Gastroesophageal sphincter (tissue), 4 donors: ENCODE data around the gene LIF. TPM values are rescaled to one million over a fixed set of nuclear protein-coding genes. Genes with fewer than 3 reads are reported as not detected.

Source experiments
- ATAC-seq: fragments of 150-250 bp; one replicate; pipeline ENCODE4 v1.9.1; 2016; ENCODE audit warnings: mild to moderate bottlenecking, moderate library complexity
- H3K27ac ChIP-seq, 4 donors: fragments of 200-600 bp; sonication (generic) in 3 of 4; 1 replicate in 3 of 4; 2 replicates in 1 of 4; pipeline ENCODE4 v1.5.1; 2016 to 2019
- H3K27me3 ChIP-seq: fragments of 200-600 bp; sonication (generic); one replicate; pipeline ENCODE4 v1.5.1; 2019
- H3K36me3 ChIP-seq, 2 donors: fragments of 200-600 bp; sonication (generic); one replicate each; pipeline ENCODE4 v1.5.1; 2019; ENCODE audit warnings: control low read depth in 1 of 2
- H3K4me1 ChIP-seq, 3 donors: fragments of 200-600 bp; sonication (generic); 1 replicate in 2 of 3; 2 replicates in 1 of 3; pipeline ENCODE4 v1.5.1; 2016 to 2019; ENCODE audit warnings: control low read depth in 2 of 3
- H3K4me3 ChIP-seq, 2 donors: fragments of 200-600 bp; sonication (generic); one replicate each; pipeline ENCODE4 v1.5.1; 2019; ENCODE audit warnings: mild to moderate bottlenecking in 1 of 2, moderate library complexity in 1 of 2
- H3K9me3 ChIP-seq, 3 donors: fragments of 200-600 bp; sonication (generic); one replicate each; pipeline ENCODE4 v1.5.1; 2017 to 2019; ENCODE audit warnings: control low read depth in 2 of 3
- EP300 ChIP-seq: sonication (generic); formaldehyde crosslinking; IDR thresholded peaks from one replicate; pipeline ENCODE4 v1.6.1; 2017; ENCODE audit warnings: antibody characterized with exemption, mild to moderate bottlenecking
- POLR2A ChIP-seq, 2 donors: fragments of 450-650 bp; IDR thresholded peaks; one replicate each; pipeline ENCODE4 v1.6.1; 2017; ENCODE audit warnings: antibody characterized with exemption in 2 of 2, mild to moderate bottlenecking in 2 of 2, moderate library complexity in 1 of 2
- POLR2AphosphoS5 ChIP-seq: sonication (generic); formaldehyde crosslinking; IDR thresholded peaks from one replicate; pipeline ENCODE4 v1.6.1; 2017; ENCODE audit warnings: antibody characterized with exemption
- WGBS, 2 donors: methylation state at CpG; one replicate each; pipeline ENCODE4 v1.1.5; 2018; ENCODE audit warnings: low coverage in 1 of 2; 5-methylcytosine and 5-hydroxymethylcytosine counted together
- total RNA-seq, 4 donors: library from RNA; depleted of rRNA; stranded (reverse); fragments of >200 nt; gene quantifications; one replicate each; pipeline ENCODE4 v1.1.0, GENCODE V29; 2016
- TF ChIP-seq, protein P1 (sequence below), 4 experiments: fragments of 200-600 bp in 2 of 4; fragments of 450-650 bp in 2 of 4; sonication (generic) in 1 of 4; IDR thresholded peaks; one replicate each; pipeline ENCODE4 v1.5.1; 2017 to 2019; ENCODE audit warnings: antibody characterized with exemption in 4 of 4, mild to moderate bottlenecking in 2 of 4, moderate library complexity in 2 of 4

LIF gene
- total RNA-seq, 4 donors from 2014 or later, result 0.58 to 15.8 (median 0.59) TPM; not detected in 1

DNA sequence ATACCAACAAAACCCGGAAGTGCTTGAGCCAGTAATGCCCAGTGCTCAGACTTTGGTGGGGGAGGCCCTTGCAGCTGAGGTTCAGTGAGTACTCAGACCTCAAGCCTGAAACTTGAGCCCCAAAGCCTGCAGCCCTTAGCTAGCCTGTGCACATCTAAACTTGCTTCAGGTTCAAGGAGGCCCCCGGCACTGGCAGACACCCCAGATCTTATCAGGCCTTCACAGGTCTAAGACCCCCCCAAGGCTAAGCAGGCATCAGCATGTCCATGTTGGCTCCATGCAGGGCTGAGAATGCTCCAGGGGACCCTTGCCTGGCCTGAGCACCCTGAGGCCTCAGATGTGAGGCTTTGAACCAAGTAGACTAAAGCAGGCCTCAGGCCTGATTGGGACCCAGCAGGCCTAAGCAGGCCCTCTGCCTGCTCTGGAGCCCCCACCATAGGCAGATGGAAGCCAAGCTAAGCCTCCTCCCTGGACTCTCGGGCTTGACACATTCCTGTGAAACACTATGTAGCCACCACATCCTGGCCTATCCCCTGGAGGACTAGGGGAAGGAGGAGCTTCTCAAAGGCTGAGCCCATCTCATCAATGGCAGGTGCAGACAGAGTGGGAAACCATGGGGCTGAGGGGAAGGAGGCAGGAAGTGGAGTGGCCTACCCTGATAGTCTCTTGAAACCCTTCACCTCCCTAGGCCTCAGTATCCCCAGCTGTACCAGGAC, 43.9 kb upstream of the LIF start:
- H3K9me3 ChIP-seq, result no peaks in the 10 kb centered on the region
- TF ChIP-seq EP300, result no peak
- no peak for TF ChIP-seq POLR2AphosphoS5
- TF ChIP-seq, protein P1, sequence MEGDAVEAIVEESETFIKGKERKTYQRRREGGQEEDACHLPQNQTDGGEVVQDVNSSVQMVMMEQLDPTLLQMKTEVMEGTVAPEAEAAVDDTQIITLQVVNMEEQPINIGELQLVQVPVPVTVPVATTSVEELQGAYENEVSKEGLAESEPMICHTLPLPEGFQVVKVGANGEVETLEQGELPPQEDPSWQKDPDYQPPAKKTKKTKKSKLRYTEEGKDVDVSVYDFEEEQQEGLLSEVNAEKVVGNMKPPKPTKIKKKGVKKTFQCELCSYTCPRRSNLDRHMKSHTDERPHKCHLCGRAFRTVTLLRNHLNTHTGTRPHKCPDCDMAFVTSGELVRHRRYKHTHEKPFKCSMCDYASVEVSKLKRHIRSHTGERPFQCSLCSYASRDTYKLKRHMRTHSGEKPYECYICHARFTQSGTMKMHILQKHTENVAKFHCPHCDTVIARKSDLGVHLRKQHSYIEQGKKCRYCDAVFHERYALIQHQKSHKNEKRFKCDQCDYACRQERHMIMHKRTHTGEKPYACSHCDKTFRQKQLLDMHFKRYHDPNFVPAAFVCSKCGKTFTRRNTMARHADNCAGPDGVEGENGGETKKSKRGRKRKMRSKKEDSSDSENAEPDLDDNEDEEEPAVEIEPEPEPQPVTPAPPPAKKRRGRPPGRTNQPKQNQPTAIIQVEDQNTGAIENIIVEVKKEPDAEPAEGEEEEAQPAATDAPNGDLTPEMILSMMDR (IDR thresholded peaks at IDR 0.05), result no peak
- TF ChIP-seq POLR2A (IDR thresholded peaks at IDR 0.05), result no peak
- WGBS, 2 donors, result no CpG with 5 or more reads among the region's 3 CpGs
- H3K36me3 ChIP-seq, result peaks cover 0 to 60% of the 10 kb centered on the region in 2 donors
- peak overlapping the region in 1 of 2 donors; percentile 76 for H3K4me3 ChIP-seq
- H3K27me3 ChIP-seq, result no peaks in the 10 kb centered on the region
- ATAC-seq, result peak; percentile 17
- H3K4me1 ChIP-seq, result peaks cover 7 to 56% (median 35%) of the 10 kb centered on the region in 3 donors
- peak overlapping the region; percentile 94 to 98 (median 96) for H3K27ac ChIP-seq

- TF ChIP-seq POLR2A (IDR thresholded peaks at IDR 0.05), result no peak
- TF ChIP-seq, protein P1 (IDR thresholded peaks at IDR 0.05), result peak in 2 of 4 experiments; percentile 4 to 25
- peak overlapping the region; percentile 32 to 76 for H3K4me3 ChIP-seq
- peaks cover 7 to 56% (median 35%) of the 10 kb centered on the region in 3 donors for H3K4me1 ChIP-seq
- peak; percentile 14 for ATAC-seq
- peaks cover 0 to 60% of the 10 kb centered on the region in 2 donors for H3K36me3 ChIP-seq
- H3K27me3 ChIP-seq, result no peaks in the 10 kb centered on the region
- 0% methylated on average over 1 of the region's 12 CpGs; no CpG with 5 or more reads in 1 of the 2 donors for WGBS, 2 donors
- peak overlapping the region; percentile 94 to 98 (median 96) for H3K27ac ChIP-seq
- no peaks in the 10 kb centered on the region for H3K9me3 ChIP-seq
These were observed 43.4 kb upstream of the LIF start for GRCh38 chr22:30289980-30290313.

DNA sequence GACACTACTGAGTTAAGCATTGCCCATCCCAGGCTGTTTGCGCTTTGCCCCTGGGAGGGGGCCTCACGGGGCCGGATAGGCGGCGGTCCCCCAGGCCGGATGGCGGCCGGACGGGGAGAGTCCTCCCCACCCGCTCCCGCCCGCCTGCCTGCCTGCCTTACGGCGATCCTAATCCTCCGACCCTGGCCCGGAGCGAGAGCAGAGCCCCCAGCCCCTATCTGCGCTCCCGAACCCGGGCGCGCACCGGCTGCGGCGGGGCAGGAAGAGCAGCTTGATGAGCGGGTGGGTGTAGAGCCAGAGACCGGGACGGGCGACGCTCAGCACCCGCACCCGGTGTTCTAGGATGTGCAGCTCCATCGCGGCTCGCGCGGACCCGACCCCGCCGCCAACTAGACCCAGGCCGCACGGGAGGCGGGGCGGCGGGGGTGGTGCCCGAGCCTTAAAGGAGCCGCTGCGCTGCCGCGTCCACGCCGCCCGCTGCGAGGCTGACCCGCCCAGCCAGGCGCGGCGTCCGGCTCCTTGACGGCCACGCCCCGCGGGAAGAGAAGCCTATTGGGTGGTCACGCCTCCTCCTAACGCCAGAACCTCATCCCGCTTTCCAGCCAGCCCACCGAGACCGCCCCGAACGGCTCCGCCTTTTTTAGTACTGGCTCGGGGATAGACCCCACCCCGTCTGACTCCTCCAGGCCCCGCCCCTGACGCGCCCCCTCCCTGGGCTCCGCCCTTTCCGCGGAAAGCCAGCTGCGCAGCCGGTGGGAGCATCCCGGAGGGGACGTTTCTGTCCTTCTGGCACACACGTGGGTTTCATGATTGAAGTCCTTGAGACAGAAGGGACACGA, 42.8 kb upstream of the LIF start, which contains the start of gene CASTOR1:
Gene CASTOR1, minus strand, starts transcription at position 365 of the 839 bp plus-strand sequence. Its CDS starts 8 bp downstream, at position 357.
- peak; percentile 89 for ATAC-seq
- H3K4me1 ChIP-seq, result peaks cover 7 to 56% (median 35%) of the 10 kb centered on the region in 3 donors
- TF ChIP-seq POLR2A (IDR thresholded peaks at IDR 0.05) (peak; percentile 62 to 79), EP300 (no peak), POLR2AphosphoS5 (peak; percentile 93)
- TF ChIP-seq, protein P1 (IDR thresholded peaks at IDR 0.05), result peak in 1 of 4 experiments; percentile 1
- H3K27ac ChIP-seq, result peak within 1 kb of the TSS; percentile 94 to 98 (median 96)
- peaks cover 0 to 60% of the 10 kb centered on the region in 2 donors for H3K36me3 ChIP-seq
- H3K27me3 ChIP-seq, result no peaks in the 10 kb centered on the region
- H3K4me3 ChIP-seq, result peak within 1 kb of the TSS; percentile 76 to 82
- H3K9me3 ChIP-seq, result no peaks in the 10 kb centered on the region
- WGBS, 2 donors, result 0% methylated on average over 2 of the region's 85 CpGs; no CpG with 5 or more reads in 1 of the 2 donors

GRCh38 chr22:30288419-30289140, 42.0 kb upstream of the LIF start:
- no peaks in the 10 kb centered on the region for H3K9me3 ChIP-seq
- 15 to 35% methylated on average over 3 to 14 of the region's 27 CpGs for WGBS, 2 donors
- no peaks in the 10 kb centered on the region for H3K27me3 ChIP-seq
- ATAC-seq, result no peak
- TF ChIP-seq POLR2AphosphoS5 (no peak), EP300 (no peak), POLR2A (IDR thresholded peaks at IDR 0.05) (no peak)
- TF ChIP-seq, protein P1 (IDR thresholded peaks at IDR 0.05), result no peak
- H3K4me1 ChIP-seq, result peaks cover 7 to 56% (median 35%) of the 10 kb centered on the region in 3 donors
- H3K27ac ChIP-seq, result peak overlapping the region; percentile 92 to 98 (median 96)
- H3K4me3 ChIP-seq, result peak overlapping the region; percentile 76 to 82
- peaks cover 0 to 60% of the 10 kb centered on the region in 2 donors for H3K36me3 ChIP-seq
